ENCODE results near the gene SCGB3A1.

DNA sequence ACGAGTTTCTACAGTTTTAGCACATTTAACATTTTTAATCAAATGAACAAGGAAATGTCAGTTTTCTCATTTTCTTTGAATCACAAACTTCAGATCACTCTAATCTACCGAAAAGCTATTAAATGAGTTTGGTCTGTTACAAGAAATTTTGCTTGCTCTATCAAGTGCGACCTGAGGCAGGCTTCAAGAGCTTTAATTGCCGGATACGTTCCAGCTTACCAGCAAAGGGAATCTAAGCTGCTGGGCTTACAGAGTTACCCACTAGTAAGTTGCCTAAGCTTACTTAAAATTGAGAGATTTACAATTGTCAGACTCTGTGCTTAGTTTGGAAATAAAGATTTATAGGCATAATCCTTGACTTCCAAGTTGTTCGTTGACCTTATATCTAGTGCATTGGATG is 10.6 kb downstream of the SCGB3A1 start:
- no peak for TF ChIP-seq ZNF764 (CRISPR knock-in tag; IDR thresholded peaks at IDR 0.05; ENCODE audit: low read depth)
- TF ChIP-seq KAT2B (IDR thresholded peaks at IDR 0.05; ENCODE audit: low read depth, low read length) = no peak
- TF ChIP-seq MEF2A (IDR thresholded peaks at IDR 0.05; ENCODE audit: control insufficient read depth, low read depth, low read length) = no peak
- TF ChIP-seq POLR2A (conservative IDR thresholded peaks at IDR 0.05) = no peak
- no peak for TF ChIP-seq CCNT2 (IDR thresholded peaks at IDR 0.05; ENCODE audit: borderline replicate concordance, extremely low read depth, insufficient read length, low read depth, low read length)
- TF ChIP-seq TEAD4 (IDR thresholded peaks at IDR 0.05; ENCODE audit: low read length) = no peak
- no peak for TF ChIP-seq TEAD4 (CRISPR knock-in tag; IDR thresholded peaks at IDR 0.05; ENCODE audit: borderline replicate concordance)
- TF ChIP-seq, protein P1, sequence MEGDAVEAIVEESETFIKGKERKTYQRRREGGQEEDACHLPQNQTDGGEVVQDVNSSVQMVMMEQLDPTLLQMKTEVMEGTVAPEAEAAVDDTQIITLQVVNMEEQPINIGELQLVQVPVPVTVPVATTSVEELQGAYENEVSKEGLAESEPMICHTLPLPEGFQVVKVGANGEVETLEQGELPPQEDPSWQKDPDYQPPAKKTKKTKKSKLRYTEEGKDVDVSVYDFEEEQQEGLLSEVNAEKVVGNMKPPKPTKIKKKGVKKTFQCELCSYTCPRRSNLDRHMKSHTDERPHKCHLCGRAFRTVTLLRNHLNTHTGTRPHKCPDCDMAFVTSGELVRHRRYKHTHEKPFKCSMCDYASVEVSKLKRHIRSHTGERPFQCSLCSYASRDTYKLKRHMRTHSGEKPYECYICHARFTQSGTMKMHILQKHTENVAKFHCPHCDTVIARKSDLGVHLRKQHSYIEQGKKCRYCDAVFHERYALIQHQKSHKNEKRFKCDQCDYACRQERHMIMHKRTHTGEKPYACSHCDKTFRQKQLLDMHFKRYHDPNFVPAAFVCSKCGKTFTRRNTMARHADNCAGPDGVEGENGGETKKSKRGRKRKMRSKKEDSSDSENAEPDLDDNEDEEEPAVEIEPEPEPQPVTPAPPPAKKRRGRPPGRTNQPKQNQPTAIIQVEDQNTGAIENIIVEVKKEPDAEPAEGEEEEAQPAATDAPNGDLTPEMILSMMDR (IDR thresholded peaks at IDR 0.05 in 2 of 3, conservative IDR thresholded peaks at IDR 0.05 in 1 of 3; ENCODE audit: insufficient read depth in 2 of 3, low read depth in 1 of 3, low read length in 3 of 3) = no peak
- no peak for TF ChIP-seq ZNF3 (CRISPR knock-in tag; IDR thresholded peaks at IDR 0.05)
- TF ChIP-seq EZH2 (IDR thresholded peaks at IDR 0.05; ENCODE audit: borderline replicate concordance, low read depth, low read length) = no peak
- TF ChIP-seq BHLHE40 (IDR thresholded peaks at IDR 0.05; ENCODE audit: low read length) = no peak
